Bronchial epithelial cell (primary cell): ENCODE measurements around the gene RPP30. TPM values are rescaled to one million over a fixed set of nuclear protein-coding genes. Genes with fewer than 3 reads are reported as not detected.
"Not testable (repeated sequence)": the region's sequence is repeated elsewhere in the genome, so short reads cannot be mapped to it uniquely, and the experiment has no call there.

Experiments used
- DNase-seq: peaks from one replicate; pipeline ENCODE4 v3.0.0-alpha.2; 2010; ENCODE audit warnings: low read depth
- FAIRE-seq: peaks from 2 replicates; lab custom pipeline; 2011; peaks lifted over from hg19 to GRCh38; lab: Jason Lieb, UNC
- H3K27me3 ChIP-seq: 2 replicates; pipeline ENCODE4 v1.5.1; 2011; ENCODE audit warnings: low read length; ENCODE audit not compliant: control insufficient read depth, insufficient read depth
- H3K36me3 ChIP-seq: 2 replicates; pipeline ENCODE4 v1.5.1; 2011; ENCODE audit warnings: low read length; ENCODE audit not compliant: control insufficient read depth, insufficient read depth
- H3K4me3 ChIP-seq: 2 replicates; pipeline ENCODE4 v1.5.1; 2011; ENCODE audit warnings: mild to moderate bottlenecking, low read depth, low read length, control low read depth
- total RNA-seq: library from RNA; depleted of rRNA; stranded (reverse); fragments of >200 nt; gene quantifications from 2 replicates; pipeline ENCODE4 v1.2.1, GENCODE V29; 2014
- TF ChIP-seq, protein P1 (sequence below): IDR thresholded peaks from 2 replicates; pipeline ENCODE4 v1.5.1; 2011; ENCODE audit warnings: mild to moderate bottlenecking, moderate library complexity, low read length, control low read depth, inconsistent platforms; ENCODE audit not compliant: insufficient read depth, severe bottlenecking

RPP30 gene
- total RNA-seq, 1 donor from 2014 or later = 25.0 TPM

DNA sequence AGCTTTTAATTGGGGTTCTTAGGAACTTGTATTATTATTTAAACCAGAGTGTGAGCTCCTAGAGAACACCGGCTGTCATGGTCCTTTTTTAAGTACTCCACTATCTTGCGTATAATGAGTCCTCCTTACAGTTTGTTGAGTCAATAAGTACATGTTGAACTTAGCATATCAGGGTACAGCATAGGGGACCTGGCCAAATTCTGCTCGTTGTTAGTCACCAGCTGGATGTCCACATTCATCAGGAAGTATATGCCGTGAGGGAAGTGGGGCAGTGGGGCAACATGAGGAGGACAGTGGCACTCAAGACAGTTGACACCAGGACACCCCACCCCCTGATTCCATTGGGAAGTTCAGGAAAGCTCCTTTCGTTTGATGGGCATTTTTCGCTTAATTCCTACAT is 16.6 kb downstream of the RPP30 start:
- DNase-seq (no peak), FAIRE-seq (peak; percentile 47)
- TF ChIP-seq, protein P1, sequence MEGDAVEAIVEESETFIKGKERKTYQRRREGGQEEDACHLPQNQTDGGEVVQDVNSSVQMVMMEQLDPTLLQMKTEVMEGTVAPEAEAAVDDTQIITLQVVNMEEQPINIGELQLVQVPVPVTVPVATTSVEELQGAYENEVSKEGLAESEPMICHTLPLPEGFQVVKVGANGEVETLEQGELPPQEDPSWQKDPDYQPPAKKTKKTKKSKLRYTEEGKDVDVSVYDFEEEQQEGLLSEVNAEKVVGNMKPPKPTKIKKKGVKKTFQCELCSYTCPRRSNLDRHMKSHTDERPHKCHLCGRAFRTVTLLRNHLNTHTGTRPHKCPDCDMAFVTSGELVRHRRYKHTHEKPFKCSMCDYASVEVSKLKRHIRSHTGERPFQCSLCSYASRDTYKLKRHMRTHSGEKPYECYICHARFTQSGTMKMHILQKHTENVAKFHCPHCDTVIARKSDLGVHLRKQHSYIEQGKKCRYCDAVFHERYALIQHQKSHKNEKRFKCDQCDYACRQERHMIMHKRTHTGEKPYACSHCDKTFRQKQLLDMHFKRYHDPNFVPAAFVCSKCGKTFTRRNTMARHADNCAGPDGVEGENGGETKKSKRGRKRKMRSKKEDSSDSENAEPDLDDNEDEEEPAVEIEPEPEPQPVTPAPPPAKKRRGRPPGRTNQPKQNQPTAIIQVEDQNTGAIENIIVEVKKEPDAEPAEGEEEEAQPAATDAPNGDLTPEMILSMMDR = no peak
- Histone ChIP-seq H3K27me3 (no peaks in the 10 kb centered on the region), H3K4me3 (no peak overlapping the region), H3K36me3 (peaks cover 6% of the 10 kb centered on the region)

DNA sequence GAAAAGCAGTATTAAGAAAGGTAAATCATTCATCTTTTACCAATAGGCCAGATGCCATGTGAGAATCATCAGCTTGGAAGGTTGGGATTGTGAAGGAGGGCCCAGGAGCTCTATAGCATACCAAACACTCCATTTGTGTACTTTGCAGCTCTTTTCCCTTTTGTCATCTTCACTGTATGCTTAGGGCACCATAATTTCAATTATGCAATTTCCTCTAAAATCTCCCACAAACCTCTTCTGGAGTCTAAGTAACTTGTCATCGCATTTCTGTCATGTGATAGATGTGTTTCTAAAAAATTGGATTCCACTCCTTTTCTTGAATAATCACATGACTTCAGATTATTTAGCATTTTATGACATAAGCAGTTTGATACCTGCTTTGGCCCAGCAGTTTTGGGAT is 17.9 kb downstream of the RPP30 start:
- TF ChIP-seq, protein P1 = no peak
- Histone ChIP-seq H3K4me3 (no peak overlapping the region), H3K36me3 (peaks cover 8% of the 10 kb centered on the region), H3K27me3 (no peaks in the 10 kb centered on the region)
- DNase-seq (no peak), FAIRE-seq (no peak)

DNA sequence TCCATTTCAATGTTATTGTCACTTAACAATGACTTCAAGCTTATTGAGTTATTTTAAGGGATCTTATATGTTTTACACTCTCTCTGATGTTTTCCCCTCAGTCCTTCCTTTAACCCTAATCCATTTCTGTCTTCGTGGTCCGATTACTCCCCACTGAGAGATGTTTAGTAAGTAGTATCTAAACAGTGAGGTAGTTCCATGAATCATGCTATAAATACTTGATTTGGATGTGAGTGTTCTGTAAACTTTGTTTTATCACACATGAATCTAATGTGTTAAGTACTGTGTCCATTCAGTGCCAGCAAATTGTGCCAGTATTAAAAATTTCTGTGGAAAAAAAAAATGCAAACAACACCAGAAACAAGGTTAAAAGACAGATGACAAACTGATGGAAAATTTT is 18.6 kb downstream of the RPP30 start:
- no peak for DNase-seq
- no peak for FAIRE-seq
- TF ChIP-seq, protein P1 = no peak
- H3K36me3 ChIP-seq = peaks cover 8% of the 10 kb centered on the region
- H3K27me3 ChIP-seq = no peaks in the 10 kb centered on the region
- H3K4me3 ChIP-seq = no peak overlapping the region

DNA sequence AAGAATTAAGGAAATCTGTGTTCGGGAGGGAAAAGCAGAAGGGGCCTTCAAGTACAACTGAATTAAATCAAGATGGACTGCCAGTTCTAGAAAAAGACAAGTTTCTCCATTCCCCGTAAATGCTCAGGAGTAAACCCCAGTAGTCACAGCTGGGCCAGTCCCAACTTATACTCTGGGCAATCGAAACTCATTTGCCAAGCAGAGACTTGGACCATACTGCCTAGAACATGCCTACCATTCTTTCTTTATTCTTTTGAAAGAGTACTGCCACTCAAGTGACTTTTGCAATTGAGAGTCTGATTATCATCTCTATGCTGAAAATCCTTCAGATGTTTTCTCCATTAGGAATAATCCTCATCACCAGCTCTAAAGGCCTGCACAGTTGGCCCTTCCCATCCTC is 21.4 kb downstream of the RPP30 start:
- TF ChIP-seq, protein P1 = no peak
- Histone ChIP-seq H3K4me3 (no peak overlapping the region), H3K27me3 (no peaks in the 10 kb centered on the region), H3K36me3 (peaks cover 7% of the 10 kb centered on the region)
- DNase-seq = no peak
- FAIRE-seq = no peak

DNA sequence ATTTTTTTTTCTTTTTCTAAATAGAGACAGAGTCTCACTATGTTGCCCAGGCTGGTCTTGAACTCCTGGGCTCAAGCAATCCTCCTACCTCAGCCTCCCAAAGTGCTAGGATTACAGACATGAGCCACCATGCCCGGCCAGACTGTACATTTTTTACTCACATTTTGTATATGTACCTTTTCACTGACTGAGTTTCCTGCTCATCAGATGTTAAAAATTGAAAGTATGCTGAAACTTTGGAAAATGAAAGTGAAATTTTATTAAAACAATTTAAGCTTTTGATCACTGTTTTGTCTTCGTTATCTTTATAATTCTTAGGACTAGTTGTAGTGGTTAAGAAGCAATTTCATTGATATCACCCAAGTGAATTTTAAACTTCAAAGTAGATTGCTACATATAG is 25.1 kb downstream of the RPP30 start:
- not testable (repeated sequence) for H3K36me3 ChIP-seq, H3K27me3 ChIP-seq, DNase-seq, H3K4me3 ChIP-seq, FAIRE-seq

DNA sequence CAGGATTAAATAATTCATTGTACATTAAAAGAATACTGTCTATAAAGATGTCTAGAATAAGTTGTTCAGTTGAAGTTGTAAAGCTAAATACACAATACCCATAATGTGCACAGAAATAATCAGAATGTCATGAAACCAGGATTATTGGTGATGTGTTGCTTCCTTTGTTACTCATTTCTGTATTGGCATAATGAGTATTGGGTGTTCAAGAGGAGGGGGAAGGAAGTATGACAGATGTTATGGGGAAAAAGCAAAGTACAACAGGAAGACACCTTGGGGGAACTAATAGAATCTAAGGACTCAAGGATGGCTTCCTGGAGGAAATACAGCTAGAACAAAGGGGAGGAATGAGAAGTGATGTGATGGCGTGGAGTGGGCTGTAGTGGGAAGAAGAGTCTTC is 34.2 kb downstream of the RPP30 start:
- H3K36me3 ChIP-seq = no peaks in the 10 kb centered on the region
- no peak for FAIRE-seq

More for the DNA sequence above, 34.2 kb downstream of the RPP30 start:
- TF ChIP-seq, protein P1 = no peak
- H3K27me3 ChIP-seq = no peaks in the 10 kb centered on the region
- DNase-seq = no peak
- no peak overlapping the region for H3K4me3 ChIP-seq
